Smooth muscle cell (in vitro differentiated cells): Measurements from ENCODE around the gene LRRC28. TPM values are rescaled to one million over a fixed set of nuclear protein-coding genes. Genes with fewer than 3 reads are reported as not detected.

Experiments
- DNase-seq: peaks from one replicate; lab custom pipeline; 2025; ENCODE audit not compliant: unreplicated experiment; lab: John Stamatoyannopoulos, UW
- H2AFZ ChIP-seq: fragments of 200-600 bp; sonication (generic); 2 replicates; pipeline ENCODE4 v1.6.0; 2016; ENCODE audit warnings: antibody characterized with exemption, low read depth, mild to moderate bottlenecking
- H3F3A ChIP-seq: fragments of 200-600 bp; sonication (generic); 2 replicates; pipeline ENCODE4 v1.6.0; 2017; ENCODE audit warnings: antibody characterized with exemption, low read depth
- H3K27ac ChIP-seq: fragments of 200-600 bp; sonication (generic); 2 replicates; pipeline ENCODE4 v1.5.1; 2016; ENCODE audit warnings: low read depth, mild to moderate bottlenecking
- H3K27me3 ChIP-seq: fragments of 200-600 bp; sonication (generic); 2 replicates; pipeline ENCODE4 v1.6.1; 2016; ENCODE audit warnings: low read depth, mild to moderate bottlenecking
- H3K36me3 ChIP-seq: fragments of 200-600 bp; sonication (generic); 2 replicates; pipeline ENCODE4 v1.5.1; 2016; ENCODE audit warnings: low read depth
- H3K4me1 ChIP-seq: fragments of 200-600 bp; sonication (generic); 2 replicates; pipeline ENCODE4 v1.5.1; 2016; ENCODE audit warnings: low read depth
- H3K4me2 ChIP-seq: fragments of 200-600 bp; sonication (generic); 2 replicates; pipeline ENCODE4 v1.6.0; 2016; ENCODE audit warnings: mild to moderate bottlenecking
- H3K4me3 ChIP-seq: fragments of 200-600 bp; sonication (generic); 2 replicates; pipeline ENCODE4 v1.5.1; 2016; ENCODE audit warnings: mild to moderate bottlenecking
- H3K79me2 ChIP-seq: fragments of 200-600 bp; sonication (generic); 2 replicates; pipeline ENCODE4 v1.6.0; 2016; ENCODE audit warnings: low read depth, mild to moderate bottlenecking
- H3K9ac ChIP-seq: fragments of 200-600 bp; sonication (generic); 2 replicates; pipeline ENCODE4 v1.6.0; 2016; ENCODE audit warnings: low read depth
- H3K9me3 ChIP-seq: fragments of 200-600 bp; sonication (generic); replicated peaks from 2 replicates; pipeline ENCODE4 v1.5.1; 2016; ENCODE audit warnings: low read depth
- H4K20me1 ChIP-seq: fragments of 200-600 bp; sonication (generic); 2 replicates; pipeline ENCODE4 v1.6.0; 2016; ENCODE audit warnings: low read depth
- CTCF ChIP-seq: fragments of 200-600 bp; sonication (generic); IDR thresholded peaks from 2 replicates; pipeline ENCODE4 v1.5.1; 2017; ENCODE audit warnings: borderline replicate concordance, mild to moderate bottlenecking, antibody characterized with exemption; ENCODE audit not compliant: insufficient read depth, poor library complexity, severe bottlenecking
- WGBS: methylation state at CpG from one replicate; pipeline ENCODE4 v1.1.7; 2016; ENCODE audit warnings: low lambda C conversion rate; 5-methylcytosine and 5-hydroxymethylcytosine counted together
- polyA plus RNA-seq: library from polyadenylated mRNA; unstranded; fragments of >200 nt; fragmentation: Nextera tagmentation; extraction: Ambion mirVana; gene quantifications from 2 replicates; pipeline ENCODE4 v1.2.1, GENCODE V29; 2016
- total RNA-seq: library from RNA; depleted of rRNA; stranded (reverse); fragments of >200 nt; gene quantifications from 2 replicates; pipeline ENCODE4 v1.2.3, GENCODE V29; 2014

LRRC28 gene
- total and polyA plus RNA-seq, 2 experiments from 2014 or later: 26.5 to 28.8 TPM

GRCh38 chr15:99333981-99334380, 82.7 kb downstream of the LRRC28 start:
- no peak overlapping the region for H3K27ac ChIP-seq
- H3K4me1 ChIP-seq: no peaks in the 10 kb centered on the region
- H3K79me2 ChIP-seq: no peaks in the 10 kb centered on the region
- H3K27me3 ChIP-seq: no peaks in the 10 kb centered on the region
- no peak for DNase-seq
- TF ChIP-seq CTCF: no peak
- no peaks in the 10 kb centered on the region for H3K36me3 ChIP-seq
- no peaks in the 10 kb centered on the region for H4K20me1 ChIP-seq
- H2AFZ ChIP-seq: no peak overlapping the region
- no peak overlapping the region for H3K9ac ChIP-seq
- no peak overlapping the region for H3K4me2 ChIP-seq
- 97% methylated on average over 8 of the region's 8 CpGs for WGBS
- no peak overlapping the region for H3K4me3 ChIP-seq
- H3K9me3 ChIP-seq: no peaks in the 10 kb centered on the region
- H3F3A ChIP-seq: no peaks in the 10 kb centered on the region

GRCh38 chr15:99335508-99335907, 84.2 kb downstream of the LRRC28 start:
- no peak for DNase-seq
- Histone ChIP-seq H3K9me3 (no peaks in the 10 kb centered on the region), H3K4me3 (no peak overlapping the region), H3K4me2 (no peak overlapping the region), H4K20me1 (no peaks in the 10 kb centered on the region), H3K27ac (no peak overlapping the region), H3K79me2 (no peaks in the 10 kb centered on the region), H3K27me3 (no peaks in the 10 kb centered on the region), H3F3A (no peaks in the 10 kb centered on the region), H3K36me3 (no peaks in the 10 kb centered on the region), H3K4me1 (no peaks in the 10 kb centered on the region), H3K9ac (no peak overlapping the region), H2AFZ (no peak overlapping the region)
- no peak for TF ChIP-seq CTCF

GRCh38 chr15:99336794-99337193, 85.5 kb downstream of the LRRC28 start:
- peaks cover 6% of the 10 kb centered on the region for H3F3A ChIP-seq

More at GRCh38 chr15:99336794-99337193, 85.5 kb downstream of the LRRC28 start:
- Histone ChIP-seq H3K27ac (no peak overlapping the region), H3K4me2 (no peak overlapping the region), H3K27me3 (no peaks in the 10 kb centered on the region), H3K36me3 (no peaks in the 10 kb centered on the region), H2AFZ (no peak overlapping the region), H3K4me3 (no peak overlapping the region), H3K9ac (no peak overlapping the region), H3K9me3 (no peaks in the 10 kb centered on the region), H3K79me2 (no peaks in the 10 kb centered on the region), H4K20me1 (no peaks in the 10 kb centered on the region), H3K4me1 (no peaks in the 10 kb centered on the region)
- no peak for DNase-seq
- WGBS: 100% methylated on average over 1 of the region's 1 CpG
- no peak for TF ChIP-seq CTCF
